PC-9 (cell line): Measurements from ENCODE around the gene RPTOR. TPM values are rescaled to one million over a fixed set of nuclear protein-coding genes. Genes with fewer than 3 reads are reported as not detected.
"Not testable (repeated sequence)": the region's sequence is repeated elsewhere in the genome, so short reads cannot be mapped to it uniquely, and the experiment has no call there.

Experiments used
- BruUV-seq: library from RNA; stranded (reverse); fragments of 400-500 nt; replicated peaks from 2 replicates; lab custom pipeline; 2021; lab: Mats Ljungman, UMichigan
- CTCF ChIA-PET: fragments of 300-600 bp; sonication (Branson Sonifier 250); formaldehyde crosslinking; loops from one replicate; lab custom pipeline; 2022; ENCODE audit warnings: antibody characterized with exemption; lab: Charles Lee
- POLR2A ChIA-PET: fragments of 300-600 bp; sonication (Branson Sonifier 250); formaldehyde crosslinking; loops from one replicate; lab custom pipeline; 2022; ENCODE audit warnings: antibody characterized with exemption; ENCODE audit not compliant: unreplicated experiment; lab: Charles Lee
- DNase-seq, 2 experiments: peaks; one replicate each; pipeline versions ENCODE4 v3.0.0 to v3.0.0-alpha.2; 2015 to 2022; ENCODE audit warnings: mixed read lengths in 1 of 2
- H2AFZ ChIP-seq: fragments of 200-600 bp; sonication (generic); 2 replicates; pipeline ENCODE4 v1.8.1; 2017; ENCODE audit warnings: antibody characterized with exemption
- H3F3A ChIP-seq: fragments of 200-600 bp; sonication (generic); 2 replicates; pipeline ENCODE4 v1.8.1; 2017; ENCODE audit warnings: antibody characterized with exemption, mild to moderate bottlenecking, low read depth; ENCODE audit not compliant: insufficient read depth
- H3K27ac ChIP-seq: fragments of 200-600 bp; sonication (generic); 2 replicates; pipeline ENCODE4 v1.6.1; 2016; ENCODE audit warnings: mixed run types
- H3K27me3 ChIP-seq: fragments of 200-600 bp; sonication (generic); 2 replicates; pipeline ENCODE4 v1.6.1; 2016; ENCODE audit warnings: low read depth, mixed run types; ENCODE audit not compliant: insufficient read depth
- H3K36me3 ChIP-seq: fragments of 200-600 bp; sonication (generic); 2 replicates; pipeline ENCODE4 v1.6.1; 2016; ENCODE audit warnings: low read depth, mixed run types
- H3K4me1 ChIP-seq: fragments of 200-600 bp; sonication (generic); replicated peaks from 2 replicates; pipeline ENCODE4 v1.6.1; 2016; ENCODE audit warnings: mixed run types; ENCODE audit not compliant: insufficient read depth
- H3K4me2 ChIP-seq: fragments of 200-600 bp; sonication (generic); 2 replicates; pipeline ENCODE4 v1.6.1; 2017; ENCODE audit warnings: mixed run types
- H3K4me3 ChIP-seq: fragments of 200-600 bp; sonication (generic); 2 replicates; pipeline ENCODE4 v1.6.1; 2016; ENCODE audit warnings: mixed run types
- H3K79me2 ChIP-seq: fragments of 200-600 bp; sonication (generic); 2 replicates; pipeline ENCODE4 v1.6.1; 2017; ENCODE audit warnings: low read depth, mixed run types
- H3K9me2 ChIP-seq: fragments of 200-600 bp; sonication (generic); 2 replicates; pipeline ENCODE4 v1.8.1; 2017; ENCODE audit warnings: mild to moderate bottlenecking; ENCODE audit not compliant: insufficient read depth
- H3K9me3 ChIP-seq: fragments of 200-600 bp; sonication (generic); 2 replicates; pipeline ENCODE4 v1.8.1; 2016; ENCODE audit warnings: low read depth; ENCODE audit not compliant: insufficient read depth
- H4K20me1 ChIP-seq: fragments of 200-600 bp; sonication (generic); 2 replicates; pipeline ENCODE4 v1.8.1; 2017; ENCODE audit not compliant: insufficient read depth
- EZH2 ChIP-seq: fragments of 200-600 bp; sonication (generic); IDR thresholded peaks from 2 replicates; pipeline ENCODE4 v1.8.0; 2017; ENCODE audit warnings: antibody characterized with exemption, low read depth
- intact Hi-C: fragments of 100-400 bp; cut with micrococcal nuclease; formaldehyde crosslinking; loops from one replicate; pipeline ENCODE4 v1.10.0; 2022; ENCODE audit not compliant: unreplicated experiment
- total RNA-seq: library from RNA; stranded (reverse); gene quantifications from 2 replicates; pipeline ENCODE4 v1.2.3, GENCODE V29; 2021
- TF ChIP-seq, protein P1 (sequence below): fragments of 200-600 bp; sonication (generic); conservative IDR thresholded peaks from 2 replicates; pipeline ENCODE4 v1.6.1; 2017; ENCODE audit warnings: mixed run types, antibody characterized with exemption, mild to moderate bottlenecking, moderate library complexity

The RPTOR gene
- total RNA-seq, 1 experiment from 2014 or later: 50.8 TPM

GRCh38 chr17:80876456-80876949 is 331.9 kb downstream of the RPTOR start:
- H3K36me3 ChIP-seq, H3K4me3 ChIP-seq, H3K4me2 ChIP-seq, intact Hi-C loops, H3K9me3 ChIP-seq, POLR2A ChIA-PET, H2AFZ ChIP-seq, H3K27me3 ChIP-seq, H3K27ac ChIP-seq, DNase-seq, H3K79me2 ChIP-seq, H3F3A ChIP-seq, H4K20me1 ChIP-seq, H3K4me1 ChIP-seq, H3K9me2 ChIP-seq, BruUV-seq, CTCF ChIA-PET: not testable (repeated sequence)

DNA sequence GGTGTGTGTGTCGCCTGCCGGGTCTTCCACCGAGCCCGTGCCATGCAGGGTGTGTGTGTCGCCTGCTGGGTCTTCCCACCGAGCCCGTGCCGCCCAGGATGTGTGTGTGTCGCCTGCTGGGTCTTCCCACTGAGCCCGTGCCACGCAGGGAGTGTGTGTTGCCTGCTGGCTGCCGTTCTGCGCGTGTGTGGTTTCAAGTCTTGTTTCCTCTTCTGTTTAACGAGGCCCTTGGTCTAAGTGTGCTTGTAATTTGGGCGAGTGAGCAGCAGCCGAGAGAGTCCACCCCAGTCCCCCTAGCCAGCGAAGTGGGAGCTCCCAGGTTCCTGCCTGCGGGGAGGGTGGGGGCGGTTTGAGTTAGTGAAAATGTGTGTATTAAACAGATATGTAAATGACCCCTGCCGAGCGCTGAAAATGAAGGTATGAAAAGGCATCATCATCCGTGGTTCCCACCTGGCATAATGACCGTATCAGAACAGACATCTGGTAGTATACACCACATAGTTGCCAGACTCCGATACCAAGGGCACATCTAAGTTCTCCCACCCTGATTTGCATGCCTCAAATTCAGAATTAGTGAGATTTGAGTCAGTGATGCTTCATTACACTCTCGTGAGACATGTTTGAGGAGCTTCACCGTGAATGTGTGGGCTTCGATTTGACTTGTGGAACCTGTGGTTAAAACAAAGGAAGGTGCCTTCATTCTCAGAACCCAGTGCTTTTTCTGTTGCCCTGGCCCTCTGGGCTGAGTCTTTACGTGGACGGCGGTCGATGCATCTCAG is 332.5 kb downstream of the RPTOR start:
- no peaks in the 10 kb centered on the region for H3K9me3 ChIP-seq
- no peak overlapping the region for H3K27ac ChIP-seq
- H3K79me2 ChIP-seq: no peaks in the 10 kb centered on the region
- ChIA-PET POLR2A (no interaction called here), CTCF (no interaction called here)
- no peak overlapping the region for H2AFZ ChIP-seq
- no peak overlapping the region for H3K4me3 ChIP-seq
- no peaks in the 10 kb centered on the region for H4K20me1 ChIP-seq
- intact Hi-C loops: no loop called here
- no TSS peak for BruUV-seq
- DNase-seq: no peak
- no peak overlapping the region for H3K4me2 ChIP-seq
- no peak for TF ChIP-seq EZH2
- TF ChIP-seq, protein P1, sequence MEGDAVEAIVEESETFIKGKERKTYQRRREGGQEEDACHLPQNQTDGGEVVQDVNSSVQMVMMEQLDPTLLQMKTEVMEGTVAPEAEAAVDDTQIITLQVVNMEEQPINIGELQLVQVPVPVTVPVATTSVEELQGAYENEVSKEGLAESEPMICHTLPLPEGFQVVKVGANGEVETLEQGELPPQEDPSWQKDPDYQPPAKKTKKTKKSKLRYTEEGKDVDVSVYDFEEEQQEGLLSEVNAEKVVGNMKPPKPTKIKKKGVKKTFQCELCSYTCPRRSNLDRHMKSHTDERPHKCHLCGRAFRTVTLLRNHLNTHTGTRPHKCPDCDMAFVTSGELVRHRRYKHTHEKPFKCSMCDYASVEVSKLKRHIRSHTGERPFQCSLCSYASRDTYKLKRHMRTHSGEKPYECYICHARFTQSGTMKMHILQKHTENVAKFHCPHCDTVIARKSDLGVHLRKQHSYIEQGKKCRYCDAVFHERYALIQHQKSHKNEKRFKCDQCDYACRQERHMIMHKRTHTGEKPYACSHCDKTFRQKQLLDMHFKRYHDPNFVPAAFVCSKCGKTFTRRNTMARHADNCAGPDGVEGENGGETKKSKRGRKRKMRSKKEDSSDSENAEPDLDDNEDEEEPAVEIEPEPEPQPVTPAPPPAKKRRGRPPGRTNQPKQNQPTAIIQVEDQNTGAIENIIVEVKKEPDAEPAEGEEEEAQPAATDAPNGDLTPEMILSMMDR: no peak
- H3F3A ChIP-seq: no peaks in the 10 kb centered on the region
- no peaks in the 10 kb centered on the region for H3K27me3 ChIP-seq
- H3K9me2 ChIP-seq: no peaks in the 10 kb centered on the region
- H3K36me3 ChIP-seq: no peaks in the 10 kb centered on the region
- H3K4me1 ChIP-seq: no peaks in the 10 kb centered on the region

- H3K79me2 ChIP-seq: no peaks in the 10 kb centered on the region
- H3K27me3 ChIP-seq: no peaks in the 10 kb centered on the region
- H3K9me2 ChIP-seq: no peaks in the 10 kb centered on the region
- H3F3A ChIP-seq: no peaks in the 10 kb centered on the region
- ChIA-PET POLR2A (no interaction called here), CTCF (no interaction called here)
- H3K36me3 ChIP-seq: no peaks in the 10 kb centered on the region
- no TSS peak for BruUV-seq
- DNase-seq: no peak
- H3K4me1 ChIP-seq: no peaks in the 10 kb centered on the region
- H3K4me2 ChIP-seq: no peak overlapping the region
- no peaks in the 10 kb centered on the region for H4K20me1 ChIP-seq
- no peak overlapping the region for H2AFZ ChIP-seq
- no peaks in the 10 kb centered on the region for H3K9me3 ChIP-seq
- intact Hi-C loops: no loop called here
- TF ChIP-seq, protein P1: no peak
- TF ChIP-seq EZH2: no peak
- no peak overlapping the region for H3K4me3 ChIP-seq
- H3K27ac ChIP-seq: no peak overlapping the region
Measured at GRCh38 chr17:80877729-80878303, 333.2 kb downstream of the RPTOR start.
